NCI-H460 (cell line): ENCODE measurements around the gene RASGEF1B. TPM values are rescaled to one million over a fixed set of nuclear protein-coding genes. Genes with fewer than 3 reads are reported as not detected.

Experiments used
- DNase-seq: peaks from one replicate; pipeline ENCODE4 v3.0.0-alpha.2; 2016; ENCODE audit warnings: low read depth; ENCODE audit errors: extremely low read depth
- total RNA-seq: library from RNA; depleted of rRNA; stranded (reverse); fragments of >200 nt; shearing (Covaris generic); gene quantifications from 2 replicates; pipeline ENCODE4 v1.2.3, GENCODE V29; 2014

Gene RASGEF1B
- total RNA-seq, 1 experiment from 2014 or later, result 0.15 TPM

DNA sequence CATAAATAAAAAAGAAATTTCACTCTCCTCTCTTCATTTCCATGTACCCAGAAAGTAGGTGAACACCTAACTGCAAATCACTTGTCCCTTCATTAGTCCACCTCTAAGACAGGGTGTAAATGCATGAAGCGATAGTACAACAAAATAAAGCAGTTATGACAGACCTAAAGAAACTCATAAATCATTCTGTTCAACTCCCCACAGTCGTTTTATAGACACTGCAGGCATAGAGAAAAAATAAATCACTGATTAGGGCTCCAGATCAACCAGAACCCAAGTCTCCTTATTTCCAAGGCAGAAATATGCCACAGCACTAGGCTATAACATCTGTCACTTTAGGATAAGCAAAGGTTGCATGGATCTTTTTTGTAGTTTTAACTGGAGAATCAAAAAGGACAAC, 3.0 kb downstream of the RASGEF1B start:
- DNase-seq, result no peak

DNA sequence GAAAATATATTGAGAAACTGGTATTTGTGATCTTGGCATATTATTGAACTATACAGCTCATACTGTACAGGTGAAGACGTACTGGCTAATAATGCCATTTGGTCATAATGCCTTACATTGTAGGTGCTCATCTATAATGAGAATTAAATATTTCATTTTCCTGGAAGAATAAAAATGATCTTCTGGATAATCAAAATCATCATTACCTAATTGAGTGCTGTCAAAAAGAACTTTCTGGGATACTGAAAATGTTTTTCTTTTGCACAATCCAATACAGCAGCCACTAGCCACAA, 4.1 kb downstream of the RASGEF1B start:
- no peak for DNase-seq

GRCh38 chr4:81466841-81467671, 4.7 kb downstream of the RASGEF1B start:
- DNase-seq, result peak; percentile 63

DNA sequence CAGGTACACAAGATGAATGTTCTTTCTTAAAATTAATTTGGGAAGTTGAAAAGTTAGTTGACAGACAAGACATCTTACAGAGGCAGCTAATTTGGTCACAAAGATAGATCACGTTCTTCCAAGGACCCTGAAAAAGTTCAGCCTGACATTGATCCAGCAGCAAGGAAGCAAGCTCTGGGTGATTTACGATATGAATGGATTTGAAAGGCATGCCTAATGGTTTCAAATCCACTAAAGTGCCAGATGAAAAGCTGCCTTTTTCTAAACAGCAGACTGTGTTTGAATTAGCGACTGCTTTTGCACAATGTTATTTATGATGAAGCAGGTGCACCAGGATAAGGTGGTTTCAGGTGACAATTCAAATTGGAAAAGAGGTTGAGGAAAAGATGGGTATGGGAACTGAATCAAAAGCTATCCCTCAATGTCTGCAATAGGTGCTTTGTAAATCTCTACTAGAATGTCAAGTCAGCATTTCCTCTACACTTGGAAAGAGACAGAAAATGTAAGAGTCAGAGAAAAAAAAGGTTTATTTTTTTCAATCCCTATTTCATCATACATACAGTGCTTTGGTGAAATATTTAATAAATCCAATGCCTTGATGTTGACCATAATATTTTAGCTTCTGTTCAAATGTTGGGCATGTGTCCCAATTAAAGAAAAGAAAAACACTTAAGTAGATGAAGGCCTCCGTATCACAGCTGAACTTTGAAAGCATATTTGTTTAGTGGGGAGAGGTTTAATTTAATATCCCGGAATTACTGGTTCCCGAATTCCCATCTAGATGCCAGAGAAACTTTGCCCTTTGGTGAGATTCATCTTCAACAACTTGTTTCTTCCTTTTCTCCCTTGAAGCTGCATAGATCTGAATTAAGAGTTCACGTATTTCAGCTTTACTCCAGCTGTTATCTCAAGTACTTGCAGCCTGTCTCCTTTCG, 6.0 kb downstream of the RASGEF1B start:
- no peak for DNase-seq

DNA sequence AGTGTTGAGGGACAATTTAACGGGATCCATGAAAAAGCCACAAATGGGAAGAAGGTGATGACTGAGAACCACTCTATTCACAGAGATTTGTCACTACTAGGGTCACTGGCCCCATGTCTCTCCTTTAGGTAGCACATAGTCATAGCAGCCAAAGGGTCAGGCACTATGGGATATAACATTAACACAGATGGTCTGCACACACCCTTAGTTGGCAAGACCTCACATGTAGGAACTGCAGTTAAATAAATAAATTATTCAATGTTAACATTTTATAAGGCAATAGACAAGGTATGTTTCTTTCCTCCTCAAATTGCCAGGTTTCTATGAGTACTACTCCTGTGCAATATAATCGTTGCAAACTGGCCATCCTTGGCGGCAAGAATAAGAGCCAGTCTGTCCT, 10.9 kb downstream of the RASGEF1B start:
- no peak for DNase-seq

GRCh38 chr4:81460191-81460701, 11.5 kb downstream of the RASGEF1B start:
- no peak for DNase-seq

GRCh38 chr4:81459228-81459627, 12.5 kb downstream of the RASGEF1B start:
- DNase-seq, result no peak

DNA sequence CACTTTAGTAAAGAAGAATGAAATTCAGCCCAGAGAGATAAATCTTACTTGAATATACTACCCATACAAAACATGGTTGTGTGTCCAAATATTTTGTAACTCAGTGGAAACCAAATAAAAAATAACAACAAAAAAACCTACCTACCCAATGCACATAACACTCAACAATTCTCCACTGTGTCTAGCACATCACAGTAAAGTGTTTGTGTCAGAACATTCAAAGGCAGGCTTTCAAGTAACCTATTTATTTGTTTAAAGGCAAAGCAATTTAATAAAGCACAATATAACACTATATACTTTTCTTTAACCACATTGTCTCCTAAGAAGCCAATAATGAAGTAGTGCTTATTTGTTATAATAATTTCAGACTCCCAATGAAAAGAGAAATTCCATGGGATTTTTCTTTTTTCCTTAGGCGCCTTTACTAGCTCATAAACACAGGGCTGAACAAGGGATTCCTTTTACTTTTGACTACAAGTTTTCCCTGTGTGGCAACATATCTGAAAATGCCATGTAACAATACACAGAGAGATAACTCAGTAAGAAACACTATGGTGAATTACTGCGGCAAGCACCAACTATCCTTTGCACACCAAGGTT, 13.7 kb downstream of the RASGEF1B start:
- no peak for DNase-seq

- no peak for DNase-seq
Measured at GRCh38 chr4:81457345-81457744, 14.4 kb downstream of the RASGEF1B start.

DNA sequence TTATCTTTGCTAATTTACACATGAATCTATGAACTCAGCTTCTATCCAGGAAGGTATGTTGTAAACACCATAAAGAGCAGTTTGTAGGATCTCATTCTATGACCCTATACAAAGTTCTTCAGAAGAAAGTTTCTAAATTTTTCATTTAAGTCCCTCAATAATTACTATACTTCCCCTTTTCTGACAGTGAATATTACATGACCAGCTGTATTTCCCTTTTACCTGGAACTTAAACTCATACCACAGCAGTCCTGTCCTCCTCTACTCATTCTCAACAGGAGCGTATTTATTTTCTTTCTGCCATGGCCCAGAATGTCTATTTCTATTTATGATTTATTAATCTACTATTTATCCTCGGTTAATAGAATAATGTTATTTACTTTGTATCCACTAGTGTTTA, 15.8 kb downstream of the RASGEF1B start:
- no peak for DNase-seq

DNA sequence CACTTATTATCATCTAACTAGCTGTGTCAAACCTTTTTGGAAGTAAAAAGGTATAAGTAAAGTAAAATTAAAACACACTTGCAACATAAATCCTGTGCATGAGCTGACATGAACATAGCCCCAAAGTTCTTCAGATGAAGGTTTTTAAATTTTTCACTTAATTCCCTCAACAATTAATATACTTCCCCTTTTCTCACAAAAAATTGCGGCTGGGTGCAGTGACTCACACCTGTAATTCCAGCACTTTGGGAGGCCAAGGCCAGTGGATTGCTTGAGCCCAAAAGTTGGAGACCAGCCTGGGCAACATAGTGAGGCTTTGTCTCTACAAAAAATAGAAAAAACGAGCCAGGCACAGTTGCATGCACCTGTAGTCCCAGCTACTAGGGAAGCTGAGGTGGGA, 16.8 kb downstream of the RASGEF1B start:
- DNase-seq, result no peak

GRCh38 chr4:81454499-81454898, 17.2 kb downstream of the RASGEF1B start:
- no peak for DNase-seq

GRCh38 chr4:81453024-81453423, 18.7 kb downstream of the RASGEF1B start:
- no peak for DNase-seq

- no peak for DNase-seq
Measured at GRCh38 chr4:81452452-81453006, 19.2 kb downstream of the RASGEF1B start.

- DNase-seq, result no peak
Measured at GRCh38 chr4:81449015-81449414, 22.7 kb downstream of the RASGEF1B start.

- no peak for DNase-seq
Measured at GRCh38 chr4:81447566-81448229, 24.0 kb downstream of the RASGEF1B start.

- DNase-seq, result no peak
Measured at GRCh38 chr4:81446634-81447033, 25.1 kb downstream of the RASGEF1B start.

DNA sequence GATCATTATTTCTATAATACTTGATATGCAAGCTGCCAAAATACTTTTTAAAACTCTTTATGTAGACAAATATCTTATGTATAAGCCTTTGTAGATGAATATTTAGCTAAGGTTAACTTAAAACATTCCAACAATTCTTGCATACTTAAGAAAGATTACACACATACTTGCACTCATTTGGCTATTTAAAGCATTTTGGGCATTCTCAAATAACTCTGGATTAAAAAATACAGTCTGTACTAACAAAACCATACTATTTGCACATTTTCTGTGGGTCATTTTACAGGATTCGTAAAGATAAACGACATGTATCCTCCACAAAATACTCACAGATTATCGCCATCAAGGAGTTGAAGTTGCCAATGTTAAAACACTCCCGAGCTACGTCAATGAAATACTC, 26.5 kb downstream of the RASGEF1B start:
- no peak for DNase-seq

DNA sequence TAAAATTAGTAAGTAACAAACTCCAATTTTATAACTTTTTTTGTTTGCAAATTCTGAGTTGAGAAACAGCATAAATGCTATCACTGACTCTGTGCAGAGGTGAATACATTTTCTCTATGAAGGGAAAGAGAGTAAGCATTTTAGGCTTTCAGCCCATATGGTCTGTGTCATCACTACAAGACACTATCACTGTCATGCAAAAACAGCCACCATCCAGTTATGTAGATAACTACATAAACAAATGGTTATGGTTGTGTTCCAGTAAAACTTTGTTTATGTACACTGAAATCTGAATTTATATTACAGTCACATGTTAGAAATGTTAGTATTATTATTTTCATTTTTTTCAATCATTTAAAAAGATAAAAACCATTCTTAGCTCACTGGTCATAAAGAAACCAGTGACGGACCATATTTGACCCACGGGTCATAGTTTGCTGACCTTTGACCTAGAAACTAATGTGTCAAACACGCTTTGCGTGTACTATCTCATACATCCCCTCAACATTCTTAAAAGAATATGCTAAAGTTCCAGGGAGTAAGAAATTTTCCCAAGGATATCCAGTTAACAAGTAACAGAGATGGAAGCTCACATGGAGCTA, 29.1 kb downstream of the RASGEF1B start:
- no peak for DNase-seq

DNA sequence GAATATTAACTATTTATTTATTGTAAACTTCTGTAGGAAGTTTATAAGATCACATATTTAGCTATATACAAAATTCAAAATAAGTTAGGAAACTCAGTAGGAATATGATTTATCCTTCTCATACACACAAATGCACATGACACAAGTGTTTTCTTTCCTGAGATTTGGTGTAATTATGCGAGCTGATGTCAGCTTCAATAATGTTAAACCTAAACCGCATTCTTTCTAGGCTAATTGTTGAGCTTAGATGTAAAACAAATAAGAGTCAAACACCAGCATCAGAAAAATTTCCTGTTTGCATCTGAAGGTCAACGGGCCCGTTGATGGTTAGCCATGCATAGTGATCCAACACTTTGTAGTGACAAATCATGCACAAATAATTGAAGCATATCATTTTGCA, 30.8 kb downstream of the RASGEF1B start:
- DNase-seq, result no peak
